Left ventricle myocardium superior (tissue), 1 donor: ENCODE data around the gene FAM120A. TPM values are rescaled to one million over a fixed set of nuclear protein-coding genes. Genes with fewer than 3 reads are reported as not detected.

Source experiments
- ATAC-seq: fragments of 200-7000 bp; cut with Tn5 transposase; one replicate; pipeline ENCODE4 v1.9.1; 2020; ENCODE audit warnings: mild to moderate bottlenecking, moderate library complexity
- DNase-seq: peaks from one replicate; pipeline ENCODE4 v3.0.0-alpha.2; 2020
- intact Hi-C: fragments of 100-400 bp; cut with micrococcal nuclease; formaldehyde crosslinking; loops from one replicate; pipeline ENCODE4 v1.11.0; 2022
- total RNA-seq: library from RNA; stranded (reverse); fragmentation: NEBNext Ultra II Directional; extraction: Animal tissue kit (Norgen Biotek cat#: 25700); gene quantifications from one replicate; pipeline ENCODE4 v1.2.1, GENCODE V29; 2021
- donor health status: DM: no; HTN: yes; CAD: no; lungs with severe emphysema.

FAM120A gene
- total RNA-seq, 1 donor from 2014 or later: 112 TPM

GRCh38 chr9:93585259-93585658 lies 133.8 kb downstream of the FAM120A start:
- intact Hi-C loops: no loop called here
- DNase-seq: no peak

DNA sequence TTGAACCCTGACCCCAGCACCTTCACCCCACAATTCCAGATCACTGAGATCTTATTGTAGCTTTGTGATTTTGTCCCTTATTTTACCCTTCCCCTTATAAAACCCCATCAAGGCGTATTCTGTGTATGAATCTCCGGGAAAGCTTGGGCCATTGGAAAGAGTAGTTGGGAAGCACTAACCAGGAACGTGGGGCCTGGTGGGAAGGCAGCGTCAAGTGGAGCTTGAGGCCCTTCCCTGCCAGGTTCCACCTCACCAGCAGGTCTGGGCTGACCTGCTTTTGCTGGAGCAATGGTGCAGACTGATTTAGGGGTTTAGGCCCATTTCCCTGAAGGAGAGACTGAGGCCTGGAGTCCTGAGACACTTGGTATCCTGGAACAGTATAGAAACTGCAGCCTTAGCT lies 134.2 kb downstream of the FAM120A start:
- DNase-seq (no peak), ATAC-seq (no peak)
- intact Hi-C loops: no loop called here

More at GRCh38 chr9:93585259-93585658, 133.8 kb downstream of the FAM120A start:
- ATAC-seq: no peak

DNA sequence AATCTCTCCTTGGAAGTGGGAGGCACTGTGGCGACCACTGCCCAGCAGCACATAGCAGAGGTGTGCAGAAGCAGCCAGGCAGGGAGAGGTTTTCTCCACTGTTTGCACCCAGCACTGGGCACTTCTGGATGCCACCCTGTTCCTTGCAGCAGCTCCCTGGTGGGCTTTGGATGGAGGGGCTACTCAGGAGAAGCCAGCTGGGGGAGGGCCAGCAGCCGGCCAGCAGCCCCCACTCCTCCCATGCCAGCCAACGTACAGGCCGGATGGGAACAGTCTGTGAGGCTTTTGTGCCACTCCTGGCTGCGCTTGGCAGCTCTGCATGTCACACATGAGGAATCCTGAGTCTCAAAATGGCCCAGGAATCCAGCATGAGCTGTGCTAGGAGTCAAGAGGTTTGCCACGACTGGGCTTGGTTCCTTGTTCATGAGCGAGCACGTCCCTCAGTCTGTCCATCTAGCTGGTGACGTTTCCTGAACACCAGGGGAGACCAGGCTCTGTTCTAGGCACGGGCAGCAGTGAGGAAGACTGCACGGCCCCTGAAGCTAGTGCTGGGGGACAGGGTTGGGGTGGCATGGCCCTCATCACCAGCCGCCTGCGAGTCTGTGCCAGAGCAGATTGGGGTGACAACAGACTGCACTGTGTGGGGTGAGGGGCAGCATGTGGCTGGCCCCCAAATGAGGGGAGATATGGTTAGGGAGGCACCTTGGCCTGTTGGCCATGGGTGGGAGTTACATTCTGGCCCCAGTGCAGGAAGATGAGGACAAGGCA lies 135.0 kb downstream of the FAM120A start:
- peak; percentile 80 for ATAC-seq
- intact Hi-C loops: no loop called here
- DNase-seq: peak; percentile 60

DNA sequence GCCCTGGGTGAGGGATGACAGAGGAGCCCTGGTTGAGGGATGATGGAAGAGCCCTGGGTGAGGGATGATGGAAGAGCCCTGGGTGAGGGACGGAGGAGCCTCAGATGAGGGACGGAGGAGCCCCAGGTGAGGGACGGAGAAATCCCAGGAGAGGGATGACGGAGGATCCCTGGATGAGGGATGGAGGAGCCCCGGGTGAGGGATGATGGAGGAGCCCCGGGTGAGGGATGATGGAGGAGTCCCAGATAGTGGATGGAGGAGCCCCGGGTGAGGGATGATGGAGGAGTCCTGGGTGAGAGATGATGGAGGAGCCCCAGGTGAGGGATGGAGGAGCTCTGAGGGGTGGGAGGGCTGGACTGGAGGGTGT lies 135.8 kb downstream of the FAM120A start:
- ATAC-seq (no peak), DNase-seq (no peak)
- intact Hi-C loops: no loop called here

DNA sequence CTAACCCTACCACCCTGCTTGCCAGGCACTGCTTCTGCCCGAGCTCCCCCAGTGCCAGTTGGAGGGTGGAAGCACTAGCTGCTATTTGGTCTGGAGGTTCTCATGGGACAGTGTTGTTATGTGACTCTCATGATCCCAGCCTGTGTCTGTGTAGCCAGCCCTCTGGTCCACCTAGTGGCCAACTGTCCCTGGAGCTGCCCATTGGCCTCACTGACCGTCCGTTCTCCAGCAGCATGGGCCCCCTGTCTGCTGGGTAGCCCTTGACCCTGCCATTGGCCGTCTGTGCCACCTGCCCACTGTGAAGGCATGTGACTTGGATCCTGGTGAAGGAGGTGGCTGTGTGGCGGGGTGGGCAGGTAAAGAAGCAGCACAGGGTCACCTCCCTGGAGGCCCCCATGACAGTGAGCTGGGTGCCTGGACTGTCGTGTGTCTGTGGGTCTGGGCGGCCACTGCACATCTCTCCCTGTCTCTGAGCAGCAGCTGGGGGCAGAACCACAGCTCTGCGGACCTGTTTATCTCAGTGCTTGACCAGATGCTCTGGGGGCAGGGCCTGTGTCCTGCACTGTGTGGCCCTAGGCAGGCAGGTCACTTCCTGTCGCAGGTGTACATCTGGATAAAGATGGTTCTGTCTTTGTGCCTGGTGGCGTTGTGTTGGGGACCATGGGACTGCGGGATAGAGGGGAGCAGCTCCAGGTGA lies 136.3 kb downstream of the FAM120A start:
- intact Hi-C loops: no loop called here
- no peak for DNase-seq
- peak; percentile 14 for ATAC-seq

GRCh38 chr9:93588641-93589609 lies 137.4 kb downstream of the FAM120A start:
- ATAC-seq (no peak), DNase-seq (no peak)
- intact Hi-C loops: no loop called here

GRCh38 chr9:93589688-93590087 lies 138.2 kb downstream of the FAM120A start:
- intact Hi-C loops: no loop called here
- no peak for DNase-seq
- no peak for ATAC-seq

DNA sequence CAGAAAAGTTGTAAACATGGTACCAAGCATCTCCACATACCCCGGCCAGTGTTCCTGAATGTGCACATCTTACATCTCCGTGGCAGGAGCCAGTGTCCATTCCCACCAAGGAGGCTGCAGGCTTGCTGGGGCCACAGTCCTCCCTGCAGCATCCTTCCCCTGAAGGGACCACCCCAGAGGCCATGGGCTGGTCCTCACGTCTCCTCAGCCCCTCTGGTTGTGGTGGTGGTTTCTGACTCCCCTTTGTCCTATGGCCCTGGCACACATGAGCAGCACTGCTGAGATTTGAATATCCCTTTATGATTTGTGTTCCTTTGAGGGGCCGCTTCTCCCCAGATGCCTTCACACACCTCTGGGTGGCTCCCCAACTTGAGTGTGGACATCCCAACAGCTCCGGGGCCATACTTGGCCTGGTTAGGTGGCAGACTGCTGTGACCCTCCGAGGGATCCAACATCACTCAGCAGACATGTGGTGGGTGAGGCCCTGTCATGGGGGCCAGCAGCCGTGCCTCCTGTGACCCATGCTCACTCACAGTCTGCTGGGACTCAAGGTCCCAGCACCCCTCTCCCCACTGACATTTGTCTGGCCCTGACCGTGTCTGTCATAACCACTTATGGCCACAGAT lies 139.2 kb downstream of the FAM120A start:
- DNase-seq: no peak
- ATAC-seq: no peak
- intact Hi-C loops: no loop called here

GRCh38 chr9:93591301-93592007 lies 140.0 kb downstream of the FAM120A start:
- DNase-seq (no peak), ATAC-seq (no peak)
- intact Hi-C loops: no loop called here

- no peak for ATAC-seq
- intact Hi-C loops: no loop called here
- DNase-seq: no peak
Measured at GRCh38 chr9:93592008-93592642, 140.6 kb downstream of the FAM120A start.

GRCh38 chr9:93592643-93593021 lies 141.1 kb downstream of the FAM120A start:
- no peak for DNase-seq
- intact Hi-C loops: no loop called here
- ATAC-seq: peak; percentile 4

- intact Hi-C loops: no loop called here
- DNase-seq: no peak
- no peak for ATAC-seq
Measured at GRCh38 chr9:93593144-93593658, 141.7 kb downstream of the FAM120A start.

- DNase-seq (no peak), ATAC-seq (peak; percentile 35)
- intact Hi-C loops: no loop called here
Measured at GRCh38 chr9:93594041-93594756, 142.7 kb downstream of the FAM120A start.

DNA sequence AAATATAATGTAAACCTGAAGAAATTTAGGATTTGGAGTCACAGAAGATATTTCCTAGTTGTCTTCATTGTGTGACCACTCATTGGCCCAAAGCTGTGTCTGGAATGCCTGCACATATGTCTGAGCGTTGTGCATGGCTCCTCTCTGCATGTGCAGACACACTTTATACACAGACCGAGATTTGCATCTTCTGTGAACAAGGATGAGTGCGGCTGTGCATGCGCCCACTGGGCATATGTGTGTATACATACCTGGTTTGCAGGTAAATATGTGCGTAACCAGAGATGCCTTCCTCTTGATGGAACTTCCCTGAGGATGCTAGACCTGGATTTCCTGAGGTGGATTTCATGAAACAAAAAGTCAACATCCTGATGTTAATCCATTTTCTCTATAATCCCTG lies 144.0 kb downstream of the FAM120A start:
- intact Hi-C loops: no loop called here
- ATAC-seq (no peak), DNase-seq (no peak)

DNA sequence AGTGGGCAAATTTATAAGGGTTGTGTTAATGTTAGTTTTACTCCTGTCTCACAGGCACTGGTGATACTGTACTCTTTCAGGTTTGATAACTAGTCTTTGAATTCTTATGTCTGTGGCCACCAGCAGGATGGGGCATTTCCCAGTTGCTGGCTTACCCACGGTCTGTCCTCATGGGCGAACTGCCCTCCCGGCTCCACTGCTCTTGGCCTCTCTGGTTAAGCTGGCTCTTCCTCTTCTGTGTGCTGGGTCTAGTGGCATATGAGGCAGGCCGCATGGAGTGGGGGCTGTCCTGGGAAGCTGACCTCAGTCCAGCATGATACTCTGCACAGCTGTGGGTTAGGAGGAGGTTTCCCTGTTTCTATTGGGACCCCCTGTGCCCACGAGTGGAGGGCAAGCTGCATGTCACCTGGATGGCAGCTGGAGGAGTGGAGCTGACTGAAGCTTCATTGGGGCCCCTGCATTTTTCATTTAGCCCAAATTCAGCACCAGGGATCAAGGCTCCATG lies 144.4 kb downstream of the FAM120A start:
- intact Hi-C loops: no loop called here
- ATAC-seq (no peak), DNase-seq (no peak)

DNA sequence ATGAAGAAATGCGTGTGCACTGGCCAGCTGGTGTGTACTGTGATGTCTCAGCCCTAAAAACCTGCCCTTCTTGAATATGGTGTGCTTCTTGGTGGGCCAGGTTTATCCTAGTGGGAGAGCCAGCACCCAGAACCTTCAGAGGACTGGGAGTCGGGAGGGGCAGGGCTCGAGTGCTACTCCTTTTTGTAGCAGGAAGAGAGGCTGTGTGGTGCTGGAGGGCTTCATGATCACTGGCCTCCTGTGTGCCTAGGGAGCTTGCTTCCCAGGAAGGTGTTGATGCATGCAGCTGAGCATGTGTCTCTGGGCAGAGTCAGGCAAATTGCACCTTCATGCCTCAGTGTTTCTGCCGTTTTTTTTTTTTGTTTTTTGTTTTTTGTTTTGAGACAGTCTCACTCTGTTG lies 144.9 kb downstream of the FAM120A start:
- no peak for ATAC-seq
- no peak for DNase-seq
- intact Hi-C loops: no loop called here

DNA sequence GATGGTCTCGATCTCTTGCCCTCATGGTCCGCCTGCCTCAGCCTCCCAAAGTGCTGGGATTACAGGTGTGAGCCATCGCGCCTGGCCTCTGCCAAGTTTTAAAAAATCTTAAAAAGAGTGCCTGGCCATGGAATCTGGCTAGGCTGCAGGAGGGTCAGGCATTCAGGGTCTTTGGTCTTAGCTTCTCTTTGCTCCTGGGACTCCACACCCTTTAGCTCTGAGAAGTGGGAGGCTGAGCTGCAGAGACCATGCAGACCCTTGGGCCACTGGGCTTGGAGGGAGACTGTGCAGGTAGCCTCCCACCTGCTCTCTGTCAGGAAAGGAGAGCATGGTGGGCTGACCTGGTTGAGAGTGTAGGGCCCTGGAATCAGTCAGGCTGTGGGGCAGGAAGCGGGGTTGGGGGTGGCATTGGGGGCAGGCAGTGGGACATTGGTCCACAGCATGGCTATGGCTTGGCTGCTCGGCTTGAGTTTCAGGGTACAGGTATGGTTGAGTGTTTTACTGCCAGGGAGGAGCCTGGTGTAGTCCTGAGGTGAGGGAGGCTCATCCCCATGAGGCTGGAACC lies 145.7 kb downstream of the FAM120A start:
- intact Hi-C loops: no loop called here
- no peak for DNase-seq
- ATAC-seq: no peak
